CD4-positive, alpha-beta T cell treated with Interleukin-6 at 100 ng/mL for 8 hours (primary cell): ENCODE measurements around the gene MYL9.
"Not testable (repeated sequence)": the region's sequence is repeated elsewhere in the genome, so short reads cannot be mapped to it uniquely, and the experiment has no call there.

Experiments used
- DNase-seq: peaks from one replicate; pipeline ENCODE4 v3.0.0-alpha.2; 2020; ENCODE audit warnings: mixed read lengths, low spot score

The MYL9 gene

DNA sequence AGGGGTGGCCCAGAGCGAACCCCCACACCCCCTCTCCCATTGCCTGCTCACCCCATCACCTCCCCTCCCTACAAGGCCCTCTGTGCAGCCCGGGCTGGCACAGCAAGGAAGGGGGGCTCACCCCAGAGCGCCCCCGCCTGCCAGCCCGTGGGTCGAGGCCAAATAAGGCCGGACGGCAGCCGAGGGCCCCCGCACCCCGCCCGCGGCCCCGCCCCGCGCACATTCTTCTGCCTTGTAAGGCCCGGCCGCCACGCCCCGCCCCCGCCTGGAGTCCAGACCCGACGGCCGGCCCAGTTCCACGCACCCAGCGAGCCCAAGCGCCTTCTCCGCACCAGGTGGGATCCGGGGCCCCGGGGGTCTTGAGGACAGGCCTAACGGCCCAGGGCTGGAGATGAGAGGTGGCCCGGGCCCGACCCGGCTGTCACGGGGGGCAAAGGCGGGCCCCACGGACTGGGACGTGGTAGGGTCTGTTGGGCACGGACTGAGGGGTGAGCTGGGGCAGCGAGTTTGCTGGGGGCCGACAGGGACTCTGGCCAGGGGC is at the start of gene MYL9:
TSS of gene MYL9 (plus strand) at position 293 of the 541 bp plus-strand sequence. CDS start 3,366 bp downstream, outside the sequence.
- DNase-seq = no peak

DNA sequence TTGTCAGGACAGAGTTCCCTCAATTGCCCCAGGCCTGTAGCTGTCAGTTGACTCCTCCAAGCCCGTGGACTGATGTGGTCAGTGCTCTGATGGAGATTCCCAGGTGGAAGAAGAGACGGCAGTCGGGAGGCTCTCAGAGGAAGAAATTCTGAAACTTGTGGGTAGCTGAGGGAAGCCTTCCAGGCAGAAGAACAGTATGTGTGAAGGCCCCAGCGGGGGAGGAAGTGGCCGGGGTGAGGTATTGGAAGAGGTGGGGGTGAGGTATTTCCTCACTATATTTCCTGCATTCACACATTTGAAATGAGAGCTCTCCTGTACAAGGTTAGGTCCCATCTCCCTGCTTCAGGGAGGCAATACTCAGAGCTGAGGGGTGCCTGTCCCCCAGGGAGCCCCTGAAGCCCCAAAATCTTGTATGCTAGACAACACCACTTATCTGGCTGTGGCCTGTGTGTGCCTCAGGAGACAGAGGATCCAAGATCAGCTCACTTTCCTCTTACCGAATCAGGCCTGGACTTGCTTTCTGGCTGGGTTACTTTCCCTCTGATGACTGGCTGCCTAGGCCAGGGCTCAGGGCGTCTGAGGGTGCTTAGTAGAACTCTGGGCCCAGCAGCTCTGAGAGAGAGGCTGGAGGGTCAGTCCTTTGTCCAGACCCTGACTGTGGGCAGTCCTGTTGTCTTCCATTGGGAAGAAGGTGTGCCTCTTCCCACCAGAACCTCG is 49.3 kb upstream of the MYL9 start:
- DNase-seq = peak; percentile 74

DNA sequence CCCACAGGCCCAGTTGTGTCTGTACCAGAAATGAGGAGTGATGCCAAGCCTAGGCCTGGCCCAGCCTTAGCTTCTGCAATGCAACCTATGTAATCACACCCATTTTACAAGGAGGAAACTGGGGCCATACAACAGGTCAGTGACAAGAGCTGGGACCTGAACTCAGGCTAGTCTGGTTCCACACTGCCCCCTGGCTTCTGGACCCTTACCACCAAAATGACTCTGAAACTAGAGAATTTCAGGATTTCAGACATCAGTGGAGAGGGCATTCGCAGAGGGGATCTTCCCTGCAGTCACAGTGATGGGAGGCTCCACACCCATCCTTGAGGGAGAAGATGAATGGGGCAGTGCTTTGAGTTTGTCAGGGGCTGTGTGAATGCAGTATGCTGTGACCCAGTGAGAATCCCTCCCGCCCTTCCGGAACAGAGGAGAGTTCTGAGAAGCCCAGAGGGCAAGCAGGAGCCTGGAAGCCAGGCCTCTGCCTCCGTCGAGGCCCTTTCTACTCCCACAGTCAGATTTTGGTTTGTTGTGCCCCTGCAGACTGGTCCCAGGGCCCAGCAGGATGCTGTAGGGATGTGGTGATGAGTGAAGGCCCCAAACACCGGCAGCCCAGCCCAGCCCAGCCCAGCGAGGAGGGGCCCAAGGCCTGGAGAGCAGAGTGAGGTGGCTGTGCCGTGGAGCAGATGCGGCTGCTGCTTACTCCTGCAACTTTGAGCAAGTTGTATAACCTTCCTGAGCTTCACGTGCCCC is 48.1 kb upstream of the MYL9 start:
- no peak for DNase-seq

DNA sequence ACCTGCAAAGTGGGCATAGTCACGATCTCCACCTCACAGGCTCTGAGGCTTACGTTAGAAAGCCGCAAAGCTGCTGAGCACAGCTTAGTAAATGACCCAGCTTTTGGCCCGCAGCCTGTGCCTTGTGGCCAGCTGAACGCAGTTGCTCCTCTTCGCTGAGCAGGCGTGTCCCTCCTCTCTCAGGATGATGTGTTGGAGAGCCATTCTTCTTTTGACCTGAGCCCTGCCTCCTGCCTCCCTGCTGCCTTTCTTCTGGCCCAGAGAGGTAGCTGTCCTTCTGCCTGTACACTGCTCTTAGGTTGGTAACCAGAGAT is 47.6 kb upstream of the MYL9 start:
- no peak for DNase-seq

DNA sequence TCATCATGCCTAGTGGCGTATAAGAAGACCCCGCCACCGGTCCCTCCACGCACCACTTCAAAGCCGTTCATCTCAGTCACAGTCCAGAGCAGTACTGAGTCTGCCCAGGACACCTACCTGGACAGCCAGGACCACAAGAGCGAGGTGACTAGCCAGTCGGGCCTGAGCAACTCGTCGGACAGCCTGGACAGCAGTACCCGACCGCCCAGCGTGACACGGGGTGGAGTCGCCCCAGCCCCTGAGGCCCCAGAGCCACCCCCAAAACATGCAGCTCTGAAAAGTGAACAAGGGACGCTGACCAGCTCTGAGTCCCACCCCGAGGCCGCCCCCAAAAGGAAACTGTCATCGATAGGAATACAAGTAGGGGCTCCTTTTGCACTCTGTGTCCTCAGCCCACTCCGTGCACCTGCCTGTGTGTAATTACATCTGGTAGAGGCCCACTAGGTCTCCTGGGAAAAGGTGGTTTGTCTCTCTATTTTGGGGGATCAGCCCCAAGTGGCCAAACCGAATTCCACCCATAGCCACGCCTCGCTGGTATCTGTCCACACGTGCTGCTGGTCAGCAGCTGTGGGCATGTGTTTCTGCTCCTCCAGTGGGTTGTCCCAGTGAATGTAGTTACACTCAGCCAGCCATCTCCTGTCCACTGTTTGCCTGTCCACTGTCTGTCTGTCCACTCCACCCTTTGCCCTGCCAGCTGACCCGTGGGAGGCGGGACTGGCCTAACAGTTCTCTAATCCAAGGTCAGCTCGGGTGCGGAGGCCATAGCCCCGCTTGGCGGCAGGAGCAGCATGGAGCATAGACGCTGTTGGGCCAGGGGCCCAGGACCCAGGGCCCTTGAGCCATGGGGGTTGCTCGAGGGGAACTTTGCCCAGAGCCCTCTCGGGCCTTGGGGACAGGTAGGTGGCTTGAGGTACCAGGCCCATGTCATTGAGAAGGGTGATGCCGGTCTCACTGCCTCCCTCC is 44.3 kb upstream of the MYL9 start:
- DNase-seq = no peak

DNA sequence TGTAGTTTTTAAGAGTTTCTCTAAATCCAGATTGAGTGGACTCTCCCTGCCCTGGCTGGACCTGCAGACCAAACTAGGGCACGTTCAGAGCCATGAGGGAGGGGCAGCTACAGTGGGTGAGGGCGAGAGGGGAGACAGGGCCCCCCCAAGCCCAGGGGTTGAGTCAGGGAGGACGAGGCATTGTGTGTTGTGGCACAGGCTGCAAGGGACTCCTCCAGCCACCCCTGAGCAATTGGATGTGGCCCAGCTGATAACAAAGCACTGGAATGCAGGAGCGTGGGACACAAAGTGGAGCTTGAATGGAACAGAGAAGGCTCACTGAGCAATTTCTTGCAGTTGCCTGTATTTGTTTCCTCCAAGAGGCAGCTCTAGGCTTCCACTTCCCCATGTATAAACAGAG is 43.5 kb upstream of the MYL9 start:
- no peak for DNase-seq

DNA sequence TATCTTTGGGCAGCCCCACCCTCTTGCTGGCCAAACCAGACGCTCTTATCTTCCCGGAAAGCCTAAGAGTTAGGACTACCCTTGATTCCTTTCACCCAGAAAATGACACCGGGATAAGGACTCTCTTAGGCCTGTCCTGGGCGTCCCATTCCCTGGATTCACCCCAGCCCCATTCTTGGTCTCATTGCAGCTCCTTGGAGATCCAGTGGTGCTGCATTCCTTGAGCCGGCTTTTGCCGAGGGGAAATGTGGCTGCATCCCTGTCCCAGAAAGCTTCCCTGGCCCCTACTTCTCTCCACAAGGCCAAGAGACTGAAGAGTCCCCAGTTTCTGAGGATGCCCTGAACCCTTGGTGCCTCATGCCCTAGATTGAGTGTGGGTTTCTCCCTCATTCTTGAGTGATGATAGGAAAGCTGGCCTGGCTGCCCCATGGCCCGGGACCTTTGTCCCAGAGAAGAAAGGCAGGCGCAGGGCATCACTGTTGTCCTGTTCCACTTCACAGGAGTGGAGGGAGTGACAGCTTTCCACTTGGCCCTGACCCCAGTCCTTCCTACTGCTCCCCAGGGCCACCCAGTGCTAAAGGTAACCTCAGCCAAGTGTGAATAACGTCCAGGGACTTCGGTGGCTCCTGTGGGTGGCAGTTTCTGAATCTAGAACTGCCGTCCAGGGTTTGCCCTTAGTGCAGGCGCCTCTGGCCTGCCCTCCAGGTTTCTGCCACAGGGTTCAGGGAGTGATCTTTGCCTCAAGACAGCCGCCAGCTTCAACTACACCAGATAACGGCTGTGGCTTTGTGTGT is 42.7 kb upstream of the MYL9 start:
- DNase-seq = no peak

DNA sequence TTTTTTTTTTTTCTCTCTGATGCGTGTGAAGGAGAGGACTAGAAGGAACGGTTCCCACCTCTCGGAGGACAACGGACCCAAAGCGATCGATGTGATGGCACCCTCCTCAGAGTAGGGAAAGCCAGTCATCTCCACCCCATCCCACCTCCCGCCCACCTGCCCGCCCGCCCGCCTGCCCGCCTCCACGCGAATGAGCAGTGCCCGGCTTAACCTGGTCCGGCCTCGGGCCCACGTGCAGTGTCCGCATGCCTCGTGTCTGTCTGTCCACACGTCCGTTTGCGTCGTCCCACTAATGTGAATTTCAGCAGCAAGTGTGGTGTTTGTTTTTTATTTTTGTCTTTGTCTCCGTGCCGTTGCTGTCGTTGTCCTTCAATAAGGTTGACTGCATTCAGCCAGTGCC is 42.1 kb upstream of the MYL9 start:
- DNase-seq = no peak

DNA sequence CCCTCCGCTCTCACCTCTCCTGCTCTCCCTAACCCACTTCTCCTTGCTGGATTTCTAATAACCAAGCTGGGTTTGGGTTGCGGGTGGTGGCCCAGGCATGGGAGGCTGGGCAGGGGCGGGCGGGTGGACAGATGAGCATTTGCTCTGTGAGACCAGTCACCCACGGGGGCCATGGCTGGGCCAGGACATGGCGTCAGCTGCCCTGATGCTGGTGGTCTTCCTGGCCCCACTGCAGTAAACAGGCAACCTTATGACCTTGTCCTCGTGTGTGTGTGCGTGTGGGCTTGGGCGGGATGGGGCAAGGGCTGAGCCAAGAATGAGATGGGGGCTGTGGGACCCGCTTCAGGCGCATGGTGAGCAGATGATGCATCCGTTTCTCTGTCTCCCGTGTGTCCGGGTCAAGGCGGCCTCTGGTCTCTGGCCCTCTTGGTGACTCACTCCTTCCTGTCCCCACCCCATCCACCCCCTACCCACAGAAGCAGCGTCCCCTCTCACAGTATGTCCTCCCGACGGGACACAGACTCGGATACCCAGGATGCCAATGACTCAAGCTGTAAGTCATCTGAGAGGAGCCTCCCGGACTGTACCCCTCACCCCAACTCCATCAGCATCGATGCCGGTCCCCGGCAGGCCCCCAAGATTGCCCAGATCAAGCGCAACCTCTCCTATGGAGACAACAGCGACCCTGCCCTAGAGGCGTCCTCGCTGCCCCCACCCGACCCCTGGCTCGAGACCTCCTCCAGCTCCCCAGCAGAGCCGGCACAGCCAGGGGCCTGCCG is 41.4 kb upstream of the MYL9 start:
- no peak for DNase-seq

DNA sequence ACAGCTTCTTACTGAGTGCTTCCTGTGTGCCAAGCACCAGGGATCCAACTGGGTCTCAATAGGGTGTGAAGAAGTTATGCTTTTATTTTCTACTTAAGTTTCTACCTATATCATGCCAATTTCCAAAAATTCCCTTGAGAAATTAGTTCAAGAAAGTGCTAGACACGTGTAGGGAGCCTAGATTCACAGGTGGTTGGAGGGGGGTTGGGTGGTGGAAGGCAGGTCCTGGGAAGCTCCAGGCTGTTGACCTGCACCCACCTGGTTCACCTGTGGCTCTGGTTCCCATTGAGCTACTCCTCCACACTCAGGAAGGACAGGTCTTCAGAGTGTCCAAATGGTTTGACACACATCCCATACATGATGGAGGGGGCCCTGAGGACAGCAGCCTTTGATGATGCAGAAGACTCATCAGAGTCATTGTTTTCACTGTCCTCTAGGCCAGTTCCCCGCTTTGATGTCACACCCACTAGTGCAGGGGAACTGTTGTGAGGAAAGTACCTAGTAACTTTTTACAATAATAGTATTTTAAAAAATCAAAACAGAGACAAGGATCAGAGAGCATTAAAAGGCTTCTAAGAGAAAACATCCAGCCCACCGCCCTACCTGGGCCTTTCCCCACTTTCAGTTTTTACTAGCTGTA is 39.8 kb upstream of the MYL9 start:
- DNase-seq = no peak

DNA sequence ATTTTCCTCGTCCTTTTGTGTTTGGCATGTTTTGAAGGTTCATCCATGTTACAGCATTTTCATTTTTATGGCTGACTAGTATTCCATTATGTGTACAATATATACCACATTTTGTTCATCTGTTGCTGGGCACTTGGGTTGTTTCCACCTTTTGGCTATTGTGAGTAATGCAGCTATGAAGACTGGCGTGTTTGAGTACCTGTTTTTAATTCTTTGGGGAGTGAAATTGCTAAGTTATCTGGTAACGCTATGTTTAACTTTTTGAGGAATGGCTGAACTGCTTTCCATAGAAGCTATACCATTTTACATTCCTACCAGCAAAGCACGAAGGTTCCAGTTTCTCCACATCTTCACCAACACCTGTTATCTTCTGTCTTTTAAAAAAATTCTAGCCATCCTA is 37.0 kb upstream of the MYL9 start:
- DNase-seq = no peak

DNA sequence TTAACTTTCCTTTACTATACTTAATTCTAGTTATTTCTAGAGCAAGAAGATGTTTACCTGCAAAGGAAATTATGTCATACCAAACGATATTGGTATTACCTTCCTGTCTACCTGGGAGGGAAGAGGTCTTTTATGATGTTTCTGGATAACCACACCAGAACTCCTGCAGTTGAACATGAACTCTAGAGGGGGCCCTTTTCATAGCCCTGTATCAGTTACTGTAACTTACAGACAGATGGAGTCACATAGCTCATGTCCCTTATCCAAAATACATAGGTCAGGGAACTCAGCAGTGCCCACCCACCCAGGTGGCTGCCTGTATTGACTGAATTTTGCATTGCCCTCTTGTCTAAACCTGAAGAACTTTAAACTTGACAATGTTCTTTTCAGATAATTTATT is 35.1 kb upstream of the MYL9 start:
- no peak for DNase-seq

DNA sequence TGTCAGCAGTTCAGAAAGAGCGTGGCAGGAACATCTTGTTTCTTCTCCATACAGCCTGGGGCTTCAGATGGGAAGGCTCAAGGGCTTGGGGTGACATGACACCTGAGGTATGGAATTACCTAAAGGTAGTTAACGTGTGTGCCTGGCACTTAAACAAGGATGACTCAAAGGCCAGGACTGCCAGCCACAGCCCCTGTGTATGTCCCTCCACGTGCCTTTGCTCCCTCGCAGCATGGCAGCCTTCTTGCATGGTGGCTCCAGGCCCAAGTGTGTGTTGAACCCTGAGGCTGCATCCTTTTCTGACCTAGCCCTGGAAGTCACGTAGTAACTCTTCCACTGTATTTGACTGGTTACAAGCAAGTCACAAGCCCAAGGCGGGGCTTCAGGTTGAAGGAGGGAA is 33.6 kb upstream of the MYL9 start:
- DNase-seq = no peak

DNA sequence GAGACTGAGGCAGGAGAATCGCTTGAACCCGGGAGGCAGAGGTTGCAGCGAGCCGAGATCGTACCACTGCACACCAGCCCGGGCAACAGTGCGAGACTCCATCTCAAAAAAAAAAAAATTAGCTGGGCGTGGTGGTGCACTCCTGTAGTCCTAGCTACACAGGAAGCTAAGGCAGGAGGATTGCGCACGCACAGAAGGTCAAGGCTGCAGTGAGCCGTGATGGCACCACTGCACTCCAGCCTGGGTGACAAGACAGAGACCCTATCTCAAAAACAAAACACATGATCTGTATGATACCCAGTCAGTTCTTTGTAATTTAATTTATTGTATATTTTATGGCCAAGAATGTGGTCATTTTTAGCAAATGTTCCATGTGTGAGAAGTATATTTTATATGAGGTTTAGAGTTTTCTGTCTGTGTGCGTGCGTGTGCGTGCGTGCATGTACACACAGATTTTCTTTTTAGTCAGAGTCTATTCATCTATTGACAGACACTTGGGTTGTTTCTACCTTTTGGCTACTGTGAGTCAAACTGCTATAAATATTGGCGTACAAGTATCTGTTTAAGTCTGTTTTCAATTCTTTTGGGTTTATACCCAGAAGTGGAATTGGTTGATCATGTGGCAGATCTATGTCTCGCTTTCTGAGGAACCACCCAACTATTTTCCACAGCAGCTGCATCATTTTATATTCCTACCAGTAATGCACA is 22.2 kb upstream of the MYL9 start:
- DNase-seq = no peak

DNA sequence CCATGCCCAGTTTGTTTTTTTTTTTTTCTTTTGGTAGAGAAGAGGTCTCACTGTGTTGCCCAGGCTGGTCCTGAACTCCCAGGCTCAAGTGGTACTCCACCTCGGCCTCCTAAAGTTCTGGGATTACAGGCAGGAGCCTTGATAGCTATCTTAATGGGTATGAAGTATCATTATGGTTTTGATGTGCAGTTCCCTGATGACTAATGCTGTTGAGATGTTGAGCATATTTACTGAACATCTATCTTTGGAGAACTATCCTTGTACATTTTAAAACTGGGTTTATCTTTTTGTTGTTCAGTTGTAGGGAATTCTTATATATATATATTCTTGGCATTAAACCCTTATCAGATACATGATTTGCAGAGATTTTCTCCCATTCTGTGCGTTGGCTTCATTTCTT is 21.4 kb upstream of the MYL9 start:
- DNase-seq = no peak

DNA sequence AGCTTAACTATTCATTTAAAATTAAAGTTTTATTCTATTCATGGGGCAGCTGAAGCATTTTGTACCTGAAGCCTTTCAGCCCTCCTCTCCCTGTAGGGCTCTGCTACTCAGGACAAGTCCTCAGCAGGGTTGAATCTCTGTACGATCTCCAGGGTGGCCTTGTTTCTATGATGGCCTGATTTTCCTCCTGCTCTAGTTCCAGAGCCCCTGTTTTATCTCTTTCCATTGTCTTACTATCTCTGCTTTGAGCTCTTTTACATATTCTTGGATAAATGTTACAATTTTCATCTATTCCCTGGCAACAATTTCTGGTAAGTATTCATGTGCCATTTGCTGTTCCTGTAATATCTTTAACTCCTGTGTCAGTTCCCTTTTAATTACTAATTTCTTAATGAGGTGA is 19.8 kb upstream of the MYL9 start:
- no peak for DNase-seq

DNA sequence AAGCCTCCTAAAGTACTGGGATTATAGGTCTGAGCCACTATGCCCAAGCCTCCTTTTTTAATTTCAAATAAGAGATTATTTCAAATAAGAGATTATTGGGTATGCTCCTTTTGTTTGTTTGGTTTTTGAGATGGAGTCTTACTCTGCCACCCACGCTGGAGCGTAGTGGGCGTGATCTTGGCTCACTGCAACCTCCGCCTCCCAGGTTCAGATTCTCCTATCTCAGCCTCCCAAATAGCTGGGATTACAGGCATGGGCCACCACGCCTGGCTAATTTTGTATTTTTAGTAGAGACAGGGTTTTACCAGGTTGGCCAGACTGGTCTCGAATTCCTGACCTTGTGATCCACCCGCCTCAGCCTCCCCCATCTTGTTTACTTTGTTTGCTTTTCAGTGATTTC is 18.9 kb upstream of the MYL9 start:
- not testable (repeated sequence) for DNase-seq

DNA sequence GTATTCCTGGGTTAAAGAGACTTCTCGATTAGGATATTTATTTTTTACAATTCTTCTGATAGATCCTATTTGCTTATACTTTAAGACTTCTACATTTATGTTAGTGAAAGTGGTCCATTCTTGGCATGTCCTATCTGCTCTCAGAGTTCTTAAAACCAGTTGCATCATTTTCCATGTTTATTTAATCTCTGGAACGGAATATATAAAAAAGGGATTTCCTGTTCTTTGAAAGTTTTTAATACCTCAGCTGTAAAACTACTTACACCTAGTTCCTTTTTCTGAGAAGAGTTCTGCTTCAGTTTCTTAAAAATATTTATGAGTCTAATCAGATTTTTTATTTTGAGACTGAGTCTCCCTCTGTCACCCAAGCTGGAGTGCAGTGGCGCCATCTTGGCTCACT is 18.0 kb upstream of the MYL9 start:
- no peak for DNase-seq

DNA sequence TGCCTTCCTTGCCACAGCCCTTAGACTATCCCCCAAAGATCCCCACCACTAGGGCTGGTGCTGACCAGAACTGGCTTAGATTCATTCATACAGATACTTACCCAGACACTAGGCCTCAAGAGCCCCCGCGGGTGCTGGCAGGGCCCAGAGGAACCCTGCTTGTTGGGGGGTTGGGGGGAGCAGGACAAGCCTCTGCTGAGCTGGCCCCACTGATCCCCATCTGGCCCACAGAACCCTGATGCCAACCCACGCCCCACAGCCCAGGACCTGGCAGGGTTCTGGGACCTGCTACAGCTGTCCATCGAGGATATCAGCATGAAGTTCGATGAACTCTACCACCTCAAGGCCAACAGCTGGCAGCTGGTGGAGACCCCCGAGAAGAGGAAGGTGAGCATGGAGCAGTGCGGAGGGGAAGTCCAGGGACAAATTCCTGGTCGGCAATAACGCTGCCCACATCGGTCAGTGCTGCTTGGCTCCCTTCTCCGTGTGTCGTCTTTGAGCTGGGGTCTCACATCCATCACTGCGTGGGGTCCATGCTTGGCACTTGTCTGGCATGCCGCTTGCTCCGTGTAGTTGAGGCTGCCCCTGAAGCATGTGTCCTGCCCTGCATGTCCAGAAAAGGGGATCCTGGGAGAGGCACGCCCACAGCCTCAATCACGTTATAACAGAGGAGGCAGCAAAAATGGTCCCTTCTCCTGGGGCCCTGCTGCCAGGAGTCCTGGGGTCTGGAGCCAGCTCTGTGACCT is 15.5 kb upstream of the MYL9 start:
- no peak for DNase-seq
